Neural progenitor cell (in vitro differentiated cells): ENCODE measurements around the gene CTTNBP2NL. TPM values are rescaled to one million over a fixed set of nuclear protein-coding genes. Genes with fewer than 3 reads are reported as not detected.

Source experiments
- DNase-seq: peaks from one replicate; pipeline ENCODE4 v3.0.0-alpha.2; 2016; ENCODE audit warnings: low spot score
- H2AFZ ChIP-seq: fragments of 200-600 bp; sonication (generic); replicated peaks from 2 replicates; pipeline ENCODE4 v1.6.1; 2016; ENCODE audit warnings: antibody characterized with exemption
- H3F3A ChIP-seq: fragments of 200-600 bp; sonication (generic); 2 replicates; pipeline ENCODE4 v1.6.1; 2016; ENCODE audit warnings: antibody characterized with exemption, low read depth
- H3K27ac ChIP-seq: fragments of 200-600 bp; sonication (generic); 2 replicates; pipeline ENCODE4 v1.5.1; 2016; ENCODE audit warnings: mild to moderate bottlenecking
- H3K27me3 ChIP-seq: fragments of 200-600 bp; sonication (generic); 2 replicates; pipeline ENCODE4 v1.6.1; 2016; ENCODE audit warnings: mild to moderate bottlenecking, moderate library complexity
- H3K36me3 ChIP-seq: fragments of 200-600 bp; sonication (generic); 2 replicates; pipeline ENCODE4 v1.5.1; 2016
- H3K4me1 ChIP-seq: fragments of 200-600 bp; sonication (generic); 2 replicates; pipeline ENCODE4 v1.6.1; 2016; ENCODE audit warnings: mixed run types
- H3K4me2 ChIP-seq: fragments of 200-600 bp; sonication (generic); 2 replicates; pipeline ENCODE4 v1.6.1; 2016
- H3K4me3 ChIP-seq: fragments of 200-600 bp; sonication (generic); 2 replicates; pipeline ENCODE4 v1.5.1; 2016
- H3K79me2 ChIP-seq: fragments of 200-600 bp; sonication (generic); 2 replicates; pipeline ENCODE4 v1.6.1; 2016; ENCODE audit warnings: low read depth
- H3K9ac ChIP-seq: fragments of 200-600 bp; sonication (generic); 2 replicates; pipeline ENCODE4 v1.6.1; 2016
- H3K9me3 ChIP-seq: fragments of 200-600 bp; sonication (generic); 2 replicates; pipeline ENCODE4 v1.5.1; 2016; ENCODE audit warnings: low read depth
- H4K20me1 ChIP-seq: fragments of 200-600 bp; sonication (generic); 2 replicates; pipeline ENCODE4 v1.6.1; 2016; ENCODE audit warnings: low read depth
- H3K27ac Mint-ChIP-seq: 3 replicates; pipeline ENCODE4 v1.8.0; 2021; ENCODE audit warnings: mixed read lengths
- H3K27me3 Mint-ChIP-seq: 2 replicates; pipeline ENCODE4 v1.8.0; 2022; ENCODE audit warnings: low read depth, mild to moderate bottlenecking, inconsistent platforms, moderate library complexity, mixed read lengths; ENCODE audit not compliant: insufficient read depth
- H3K36me3 Mint-ChIP-seq: 3 replicates; pipeline ENCODE4 v1.8.0; 2021; ENCODE audit warnings: mixed read lengths
- H3K4me1 Mint-ChIP-seq: 3 replicates; pipeline ENCODE4 v1.8.0; 2021; ENCODE audit warnings: mixed read lengths
- H3K4me3 Mint-ChIP-seq: 3 replicates; pipeline ENCODE4 v1.8.0; 2021; ENCODE audit warnings: mild to moderate bottlenecking, moderate library complexity, mixed read lengths
- H3K9me3 Mint-ChIP-seq: 3 replicates; pipeline ENCODE4 v1.8.0; 2020; ENCODE audit warnings: mixed read lengths
- EZH2 ChIP-seq: fragments of 200-600 bp; sonication (generic); IDR thresholded peaks from 2 replicates; pipeline ENCODE4 v1.6.1; 2017; ENCODE audit warnings: antibody characterized with exemption, mild to moderate bottlenecking, moderate library complexity
- EZH2phosphoT487 ChIP-seq: fragments of 200-600 bp; sonication (generic); IDR thresholded peaks from 2 replicates; pipeline ENCODE4 v1.6.1; 2017; ENCODE audit warnings: antibody characterized with exemption
- total RNA-seq: library from RNA; depleted of rRNA; stranded (reverse); fragments of >200 nt; gene quantifications from 2 replicates; pipeline ENCODE4 v1.2.3, GENCODE V29; 2015; ENCODE audit warnings: low replicate concordance
- TF ChIP-seq, protein P1 (sequence below): fragments of 200-600 bp; sonication (generic); IDR thresholded peaks from 2 replicates; pipeline ENCODE4 v1.5.1; 2017; ENCODE audit warnings: antibody characterized with exemption, mild to moderate bottlenecking

The CTTNBP2NL gene
- total RNA-seq, 1 donor from 2014 or later: 27.2 TPM

- Mint-ChIP-seq H3K9me3 (no peaks in the 10 kb centered on the region), H3K4me1 (peaks cover 62% of the 10 kb centered on the region), H3K36me3 (no peaks in the 10 kb centered on the region), H3K27me3 (peaks cover 20% of the 10 kb centered on the region), H3K27ac (no peak overlapping the region), H3K4me3 (peak overlapping the region; percentile 31)
- no peaks in the 10 kb centered on the region for H3K9me3 ChIP-seq
- H3K27ac ChIP-seq: no peak overlapping the region
- no peaks in the 10 kb centered on the region for H4K20me1 ChIP-seq
- H3K36me3 ChIP-seq: no peaks in the 10 kb centered on the region
- peaks cover 45% of the 10 kb centered on the region for H3F3A ChIP-seq
- peaks cover 100% of the 10 kb centered on the region for H3K27me3 ChIP-seq
- no peak overlapping the region for H3K9ac ChIP-seq
- no peak overlapping the region for H3K4me3 ChIP-seq
- H3K79me2 ChIP-seq: no peaks in the 10 kb centered on the region
- no peak overlapping the region for H3K4me2 ChIP-seq
- TF ChIP-seq EZH2phosphoT487: no peak
- no peak for TF ChIP-seq EZH2
- TF ChIP-seq, protein P1, sequence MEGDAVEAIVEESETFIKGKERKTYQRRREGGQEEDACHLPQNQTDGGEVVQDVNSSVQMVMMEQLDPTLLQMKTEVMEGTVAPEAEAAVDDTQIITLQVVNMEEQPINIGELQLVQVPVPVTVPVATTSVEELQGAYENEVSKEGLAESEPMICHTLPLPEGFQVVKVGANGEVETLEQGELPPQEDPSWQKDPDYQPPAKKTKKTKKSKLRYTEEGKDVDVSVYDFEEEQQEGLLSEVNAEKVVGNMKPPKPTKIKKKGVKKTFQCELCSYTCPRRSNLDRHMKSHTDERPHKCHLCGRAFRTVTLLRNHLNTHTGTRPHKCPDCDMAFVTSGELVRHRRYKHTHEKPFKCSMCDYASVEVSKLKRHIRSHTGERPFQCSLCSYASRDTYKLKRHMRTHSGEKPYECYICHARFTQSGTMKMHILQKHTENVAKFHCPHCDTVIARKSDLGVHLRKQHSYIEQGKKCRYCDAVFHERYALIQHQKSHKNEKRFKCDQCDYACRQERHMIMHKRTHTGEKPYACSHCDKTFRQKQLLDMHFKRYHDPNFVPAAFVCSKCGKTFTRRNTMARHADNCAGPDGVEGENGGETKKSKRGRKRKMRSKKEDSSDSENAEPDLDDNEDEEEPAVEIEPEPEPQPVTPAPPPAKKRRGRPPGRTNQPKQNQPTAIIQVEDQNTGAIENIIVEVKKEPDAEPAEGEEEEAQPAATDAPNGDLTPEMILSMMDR: no peak
- no peak overlapping the region for H2AFZ ChIP-seq
- peaks cover 38% of the 10 kb centered on the region for H3K4me1 ChIP-seq
- no peak for DNase-seq
Observed at GRCh38 chr1:112506306-112506705, 110.3 kb downstream of the CTTNBP2NL start.

- no peaks in the 10 kb centered on the region for H3K36me3 Mint-ChIP-seq
- H3K4me3 ChIP-seq: no peak overlapping the region
- peaks cover 63% of the 10 kb centered on the region for H3K4me1 Mint-ChIP-seq
- no peak overlapping the region for H2AFZ ChIP-seq
- H3K4me1 ChIP-seq: peaks cover 38% of the 10 kb centered on the region
- no peak overlapping the region for H3K9ac ChIP-seq
- TF ChIP-seq EZH2phosphoT487 (no peak), EZH2 (no peak)
- TF ChIP-seq, protein P1: no peak
- no peaks in the 10 kb centered on the region for H4K20me1 ChIP-seq
- no peaks in the 10 kb centered on the region for H3K79me2 ChIP-seq
- peaks cover 41% of the 10 kb centered on the region for H3F3A ChIP-seq
- no peak for DNase-seq
- H3K27me3 Mint-ChIP-seq: peaks cover 20% of the 10 kb centered on the region
- H3K27ac Mint-ChIP-seq: peak overlapping the region; percentile 47
- H3K4me2 ChIP-seq: no peak overlapping the region
- peaks cover 100% of the 10 kb centered on the region for H3K27me3 ChIP-seq
- no peaks in the 10 kb centered on the region for H3K9me3 ChIP-seq
- no peaks in the 10 kb centered on the region for H3K9me3 Mint-ChIP-seq
- H3K27ac ChIP-seq: no peak overlapping the region
- peak overlapping the region; percentile 88 for H3K4me3 Mint-ChIP-seq
- no peaks in the 10 kb centered on the region for H3K36me3 ChIP-seq
Observed at GRCh38 chr1:112506731-112507130, 110.7 kb downstream of the CTTNBP2NL start.

- peaks cover 100% of the 10 kb centered on the region for H3K27me3 ChIP-seq
- TF ChIP-seq EZH2phosphoT487 (no peak), EZH2 (no peak)
- TF ChIP-seq, protein P1: no peak
- no peaks in the 10 kb centered on the region for H3K79me2 ChIP-seq
- no peak overlapping the region for H2AFZ ChIP-seq
- no peak overlapping the region for H3K27ac ChIP-seq
- H3K4me1 Mint-ChIP-seq: peaks cover 67% of the 10 kb centered on the region
- peak overlapping the region; percentile 58 for H3K27ac Mint-ChIP-seq
- H3K9me3 ChIP-seq: no peaks in the 10 kb centered on the region
- no peaks in the 10 kb centered on the region for H3K9me3 Mint-ChIP-seq
- H3K4me3 ChIP-seq: peak overlapping the region; percentile 60
- H4K20me1 ChIP-seq: no peaks in the 10 kb centered on the region
- H3K27me3 Mint-ChIP-seq: peaks cover 20% of the 10 kb centered on the region
- no peaks in the 10 kb centered on the region for H3K36me3 ChIP-seq
- H3K4me3 Mint-ChIP-seq: peak overlapping the region; percentile 88
- peak overlapping the region; percentile 93 for H3K4me2 ChIP-seq
- no peak for DNase-seq
- peaks cover 36% of the 10 kb centered on the region for H3K4me1 ChIP-seq
- H3K9ac ChIP-seq: no peak overlapping the region
- H3F3A ChIP-seq: peaks cover 35% of the 10 kb centered on the region
- peaks cover 6% of the 10 kb centered on the region for H3K36me3 Mint-ChIP-seq
Observed at GRCh38 chr1:112507336-112507735, 111.3 kb downstream of the CTTNBP2NL start.
